ENCODE results near the gene CCL1. TPM values are rescaled to one million over a fixed set of nuclear protein-coding genes. Genes with fewer than 3 reads are reported as not detected.

The CCL1 gene
- total and polyA plus RNA-seq, 2 donors (not counting 1 experiment from before 2014, with no cell fraction given): not detected

- ChIA-PET CTCF (interaction anchor here (1.1 kb wide), 1 partner anchor 47 kb away, joined by 3 read pairs; no protein-coding TSS in a partner anchor), POLR2A (no interaction called here)
- no peak for TF ChIP-seq EZH2 (IDR thresholded peaks at IDR 0.05; ENCODE audit: borderline replicate concordance, insufficient read depth, low read depth, low read length, poor library complexity, severe bottlenecking)
- TF ChIP-seq CTCF (IDR thresholded peaks at IDR 0.05): no peak
- Mint-ChIP-seq H3K27ac (no peak overlapping the region), H3K9me3 (ENCODE audit: insufficient read depth) (no peaks in the 10 kb centered on the region), H3K4me1 (no peaks in the 10 kb centered on the region), H3K4me3 (no peak overlapping the region), H3K27me3 (peaks cover 35% of the 10 kb centered on the region)
- H3K4me1 ChIP-seq (ENCODE audit: control insufficient read depth in 2 of 2, insufficient read depth in 2 of 2, low read length in 2 of 2): no peaks in the 10 kb centered on the region
- H3K4me3 ChIP-seq (ENCODE audit: control extremely low read depth in 1 of 5, extremely low read depth in 1 of 5, insufficient read depth in 1 of 5, low read depth in 2 of 5, low read length in 4 of 5): no peak overlapping the region
- WGBS (ENCODE audit: insufficient coverage): 86% methylated on average over 1 of the region's 1 CpG
- intact Hi-C loops (cut with micrococcal nuclease): no loop called here
- no peaks in the 10 kb centered on the region for H3K9me3 ChIP-seq (ENCODE audit: control extremely low read depth in 1 of 3, control insufficient read depth in 2 of 3, insufficient read depth in 1 of 3, low read length in 2 of 3)
- no peaks in the 10 kb centered on the region for H4K20me1 ChIP-seq (ENCODE audit: control insufficient read depth, insufficient read depth, low read length, poor library complexity, severe bottlenecking)
- H3K36me3 ChIP-seq (replicated peaks in 1 of 2; ENCODE audit: control extremely low read depth in 1 of 2, control insufficient read depth in 1 of 2, extremely low read depth in 1 of 2, insufficient read depth in 2 of 2, low read length in 1 of 2): no peaks in the 10 kb centered on the region
- no peak overlapping the region for H2AFZ ChIP-seq (ENCODE audit: insufficient read depth, low read depth, low read length, poor library complexity, severe bottlenecking)
- no peak overlapping the region for H3K4me2 ChIP-seq (replicated peaks; ENCODE audit: low read depth, low read length, poor library complexity, severe bottlenecking)
- DNase-seq (no peak), ATAC-seq (ENCODE audit: low read depth) (no peak)
- H3K79me2 ChIP-seq (ENCODE audit: control insufficient read depth, insufficient read depth, low read length): no peaks in the 10 kb centered on the region
- H3K27me3 ChIP-seq (replicated peaks in 1 of 4; ENCODE audit: control extremely low read depth in 1 of 4, control insufficient read depth in 3 of 4, insufficient read depth in 4 of 4, low read length in 3 of 4): peaks cover 0 to 15% (median 2%) of the 10 kb centered on the region in 4 experiments
- no peak overlapping the region for H3K9ac ChIP-seq (ENCODE audit: low read length)
- no peak overlapping the region for H3K27ac ChIP-seq (ENCODE audit: low read length in 2 of 2)
Observed at GRCh38 chr17:34408439-34408838, 45.4 kb upstream of the CCL1 start.

GRCh38 chr17:34406226-34406625 is 43.2 kb upstream of the CCL1 start:
- Histone ChIP-seq H3K4me3 (ENCODE audit: control extremely low read depth in 1 of 5, extremely low read depth in 1 of 5, insufficient read depth in 1 of 5, low read depth in 2 of 5, low read length in 4 of 5) (no peak overlapping the region), H3K4me2 (replicated peaks; ENCODE audit: low read depth, low read length, poor library complexity, severe bottlenecking) (no peak overlapping the region), H3K36me3 (replicated peaks in 1 of 2; ENCODE audit: control extremely low read depth in 1 of 2, control insufficient read depth in 1 of 2, extremely low read depth in 1 of 2, insufficient read depth in 2 of 2, low read length in 1 of 2) (no peaks in the 10 kb centered on the region), H2AFZ (ENCODE audit: insufficient read depth, low read depth, low read length, poor library complexity, severe bottlenecking) (no peak overlapping the region), H3K4me1 (ENCODE audit: control insufficient read depth in 2 of 2, insufficient read depth in 2 of 2, low read length in 2 of 2) (no peaks in the 10 kb centered on the region), H3K27me3 (replicated peaks in 1 of 4; ENCODE audit: control extremely low read depth in 1 of 4, control insufficient read depth in 3 of 4, insufficient read depth in 4 of 4, low read length in 3 of 4) (peaks cover 0 to 10% (median 2%) of the 10 kb centered on the region in 4 experiments), H3K27ac (ENCODE audit: low read length in 2 of 2) (no peak overlapping the region), H4K20me1 (ENCODE audit: control insufficient read depth, insufficient read depth, low read length, poor library complexity, severe bottlenecking) (no peaks in the 10 kb centered on the region), H3K79me2 (ENCODE audit: control insufficient read depth, insufficient read depth, low read length) (no peaks in the 10 kb centered on the region), H3K9me3 (ENCODE audit: control extremely low read depth in 1 of 3, control insufficient read depth in 2 of 3, insufficient read depth in 1 of 3, low read length in 2 of 3) (no peaks in the 10 kb centered on the region), H3K9ac (ENCODE audit: low read length) (no peak overlapping the region)
- no peak overlapping the region for H3K4me3 Mint-ChIP-seq
- ChIA-PET CTCF (interaction anchor here (0.9 kb wide), 2 partner anchors 12 to 14 kb away, joined by 3 to 4 read pairs; no protein-coding TSS in a partner anchor), POLR2A (no interaction called here)
- H3K27ac Mint-ChIP-seq: no peak overlapping the region
- H3K27me3 Mint-ChIP-seq: peaks cover 24% of the 10 kb centered on the region
- 94% methylated on average over 4 of the region's 6 CpGs for WGBS (ENCODE audit: insufficient coverage)
- intact Hi-C loops (cut with micrococcal nuclease): no loop called here
- TF ChIP-seq EZH2 (IDR thresholded peaks at IDR 0.05; ENCODE audit: borderline replicate concordance, insufficient read depth, low read depth, low read length, poor library complexity, severe bottlenecking): no peak
- no peak for TF ChIP-seq CTCF (IDR thresholded peaks at IDR 0.05)
- no peaks in the 10 kb centered on the region for H3K9me3 Mint-ChIP-seq (ENCODE audit: insufficient read depth)
- ATAC-seq (ENCODE audit: low read depth): no peak
- peaks cover under 1% of the 10 kb centered on the region for H3K4me1 Mint-ChIP-seq
- no peak for DNase-seq

Measured in B cell (primary cell).